Tibial nerve (tissue), 4 donors: ENCODE data around the gene VPS72. TPM values are rescaled to one million over a fixed set of nuclear protein-coding genes. Genes with fewer than 3 reads are reported as not detected.

Source experiments
- DNase-seq, 2 donors: peaks; one replicate each; pipeline ENCODE4 v3.0.0-alpha.2; 2019; ENCODE audit warnings: low spot score in 2 of 2
- H3K27ac ChIP-seq, 4 donors: fragments of 200-600 bp; sonication (generic) in 3 of 4; one replicate each; pipeline ENCODE4 v1.5.1; 2017 to 2019; ENCODE audit warnings: mild to moderate bottlenecking in 1 of 4
- H3K27me3 ChIP-seq, 2 donors: fragments of 200-600 bp; sonication (generic) in 1 of 2; one replicate each; pipeline versions ENCODE4 v1.5.1 to v1.6.0; 2017 to 2019
- H3K36me3 ChIP-seq, 3 donors: fragments of 200-600 bp; sonication (generic); one replicate each; pipeline ENCODE4 v1.5.1; 2018 to 2019
- H3K4me1 ChIP-seq, 4 donors: fragments of 200-600 bp; sonication (generic) in 3 of 4; one replicate each; pipeline ENCODE4 v1.5.1; 2017 to 2019
- H3K4me3 ChIP-seq, 4 donors: fragments of 200-600 bp; sonication (generic) in 3 of 4; one replicate each; pipeline ENCODE4 v1.5.1; 2017 to 2019; ENCODE audit warnings: mild to moderate bottlenecking in 1 of 4, moderate library complexity in 1 of 4
- H3K9me3 ChIP-seq, 4 donors: fragments of 200-600 bp; sonication (generic) in 3 of 4; one replicate each; pipeline ENCODE4 v1.5.1; 2017 to 2019
- EP300 ChIP-seq, 2 donors: sonication (generic); formaldehyde crosslinking; IDR thresholded peaks; one replicate each; pipeline ENCODE4 v1.6.1; 2017; ENCODE audit warnings: antibody characterized with exemption in 2 of 2, mild to moderate bottlenecking in 1 of 2
- POLR2A ChIP-seq, 2 donors: fragments of 450-650 bp; IDR thresholded peaks; one replicate each; pipeline ENCODE4 v1.6.1; 2017; ENCODE audit warnings: antibody characterized with exemption in 2 of 2, mild to moderate bottlenecking in 2 of 2, moderate library complexity in 2 of 2
- whole genome bisulfite sequencing, 2 donors: methylation state at CpG; one replicate each; pipeline ENCODE4 v1.1.5; 2018; 5-methylcytosine and 5-hydroxymethylcytosine counted together
- total RNA-seq, 4 donors: library from RNA; depleted of rRNA; stranded (reverse); fragments of >200 nt; gene quantifications; one replicate each; pipeline ENCODE4 v1.1.0, GENCODE V29; 2016
- TF ChIP-seq, protein P1 (sequence below), 5 experiments: fragments of 200-600 bp in 3 of 5; fragments of 450-650 bp in 2 of 5; sonication (generic) in 3 of 5; IDR thresholded peaks; one replicate each; pipeline ENCODE4 v1.5.1; 2016 to 2019; ENCODE audit warnings: antibody characterized with exemption in 5 of 5, mild to moderate bottlenecking in 3 of 5, moderate library complexity in 2 of 5

VPS72 gene, protein sequence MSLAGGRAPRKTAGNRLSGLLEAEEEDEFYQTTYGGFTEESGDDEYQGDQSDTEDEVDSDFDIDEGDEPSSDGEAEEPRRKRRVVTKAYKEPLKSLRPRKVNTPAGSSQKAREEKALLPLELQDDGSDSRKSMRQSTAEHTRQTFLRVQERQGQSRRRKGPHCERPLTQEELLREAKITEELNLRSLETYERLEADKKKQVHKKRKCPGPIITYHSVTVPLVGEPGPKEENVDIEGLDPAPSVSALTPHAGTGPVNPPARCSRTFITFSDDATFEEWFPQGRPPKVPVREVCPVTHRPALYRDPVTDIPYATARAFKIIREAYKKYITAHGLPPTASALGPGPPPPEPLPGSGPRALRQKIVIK
- total RNA-seq = 10 to 100 TPM; 24.5 to 35.5 (median 31.0) TPM

DNA sequence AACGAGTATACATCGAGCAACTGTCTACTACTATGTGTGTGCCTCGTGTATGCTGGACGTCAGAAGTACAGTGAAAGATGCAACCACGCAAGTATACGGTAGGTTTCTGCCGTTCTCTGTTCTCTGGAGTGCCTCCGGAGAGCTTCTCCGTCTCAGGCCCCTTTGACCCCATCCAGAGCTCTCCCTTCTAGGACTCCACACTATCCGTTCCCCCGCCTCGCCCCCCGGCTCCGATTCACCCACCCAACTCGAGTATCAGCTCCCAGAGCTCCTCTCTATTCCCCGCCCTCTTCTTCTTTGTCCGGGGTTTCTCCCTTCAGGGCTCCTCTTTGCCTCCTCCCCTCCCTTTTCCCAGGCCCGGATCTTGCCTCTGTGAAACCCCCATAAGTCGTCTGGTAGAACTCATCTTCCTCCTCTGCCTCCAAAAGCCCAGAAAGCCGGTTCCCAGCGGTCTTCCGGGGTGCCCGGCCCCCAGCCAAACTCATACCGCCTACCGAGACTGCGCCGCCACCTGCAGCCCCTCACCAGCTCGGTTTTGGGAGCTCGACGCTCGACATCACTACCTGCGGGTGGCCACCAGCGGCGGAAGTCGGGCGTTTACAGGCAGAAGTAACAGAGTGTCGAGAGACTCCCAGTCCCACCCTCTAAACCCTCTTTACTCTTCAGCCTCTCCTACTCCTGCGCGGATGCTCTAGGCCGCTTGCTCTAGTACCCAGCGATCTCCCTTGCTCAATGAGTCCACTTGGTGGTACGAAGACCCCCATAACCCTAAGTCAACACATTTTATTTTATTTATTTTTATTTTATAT is at the start of gene VPS72:
Gene VPS72 (minus strand): TSS at position 561 of the 809 bp plus-strand sequence. CDS start 76 bp downstream, at position 485.
- Histone ChIP-seq H3K9me3 (no peaks in the 10 kb centered on the region), H3K4me3 (peak within 1 kb of the TSS; percentile 73 to 96 (median 90)), H3K4me1 (peaks cover 4 to 36% (median 22%) of the 10 kb centered on the region in 4 donors), H3K36me3 (peaks cover 0 to 11% (median 7%) of the 10 kb centered on the region in 3 donors), H3K27me3 (no peaks in the 10 kb centered on the region), H3K27ac (peak within 1 kb of the TSS; percentile 75 to 93 (median 90))
- 1% methylated on average over 41 to 42 of the region's 42 CpGs for WGBS, 2 donors
- TF ChIP-seq, protein P1, sequence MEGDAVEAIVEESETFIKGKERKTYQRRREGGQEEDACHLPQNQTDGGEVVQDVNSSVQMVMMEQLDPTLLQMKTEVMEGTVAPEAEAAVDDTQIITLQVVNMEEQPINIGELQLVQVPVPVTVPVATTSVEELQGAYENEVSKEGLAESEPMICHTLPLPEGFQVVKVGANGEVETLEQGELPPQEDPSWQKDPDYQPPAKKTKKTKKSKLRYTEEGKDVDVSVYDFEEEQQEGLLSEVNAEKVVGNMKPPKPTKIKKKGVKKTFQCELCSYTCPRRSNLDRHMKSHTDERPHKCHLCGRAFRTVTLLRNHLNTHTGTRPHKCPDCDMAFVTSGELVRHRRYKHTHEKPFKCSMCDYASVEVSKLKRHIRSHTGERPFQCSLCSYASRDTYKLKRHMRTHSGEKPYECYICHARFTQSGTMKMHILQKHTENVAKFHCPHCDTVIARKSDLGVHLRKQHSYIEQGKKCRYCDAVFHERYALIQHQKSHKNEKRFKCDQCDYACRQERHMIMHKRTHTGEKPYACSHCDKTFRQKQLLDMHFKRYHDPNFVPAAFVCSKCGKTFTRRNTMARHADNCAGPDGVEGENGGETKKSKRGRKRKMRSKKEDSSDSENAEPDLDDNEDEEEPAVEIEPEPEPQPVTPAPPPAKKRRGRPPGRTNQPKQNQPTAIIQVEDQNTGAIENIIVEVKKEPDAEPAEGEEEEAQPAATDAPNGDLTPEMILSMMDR (IDR thresholded peaks at IDR 0.05) = peak in 2 of 5 experiments; percentile 58 to 71
- peak in 1 of 2 donors; percentile 55 for TF ChIP-seq POLR2A (IDR thresholded peaks at IDR 0.05)
- peak in 1 of 2 donors; percentile 88 for TF ChIP-seq EP300 (IDR thresholded peaks at IDR 0.05)
- DNase-seq = peak; percentile 70 to 78

DNA sequence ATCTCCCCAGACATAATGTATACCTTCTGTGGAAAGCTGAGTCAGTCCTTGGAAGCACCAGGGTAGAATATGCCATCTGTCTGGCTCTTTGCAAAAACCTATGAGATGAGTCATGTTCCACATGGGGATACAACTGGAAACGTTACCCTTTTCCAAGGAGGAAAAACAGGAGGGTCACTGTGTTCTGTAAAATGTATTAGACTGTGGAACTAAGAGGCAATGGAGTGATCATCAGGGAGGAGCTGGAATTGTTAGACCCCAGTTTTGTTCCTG is 48.4 kb upstream of the VPS72 start:
- H3K9me3 ChIP-seq = no peaks in the 10 kb centered on the region
- H3K36me3 ChIP-seq = peaks cover 0 to 100% (median 56%) of the 10 kb centered on the region in 3 donors
- no peak overlapping the region for H3K4me3 ChIP-seq
- 31 to 42% methylated on average over 1 of the region's 1 CpG for WGBS, 2 donors
- no peaks in the 10 kb centered on the region for H3K27me3 ChIP-seq
- H3K4me1 ChIP-seq = no peaks in the 10 kb centered on the region
- no peak for DNase-seq
- no peak overlapping the region for H3K27ac ChIP-seq
- TF ChIP-seq, protein P1 (IDR thresholded peaks at IDR 0.05) = no peak
- no peak for TF ChIP-seq EP300 (IDR thresholded peaks at IDR 0.05)
- no peak for TF ChIP-seq POLR2A (IDR thresholded peaks at IDR 0.05)

DNA sequence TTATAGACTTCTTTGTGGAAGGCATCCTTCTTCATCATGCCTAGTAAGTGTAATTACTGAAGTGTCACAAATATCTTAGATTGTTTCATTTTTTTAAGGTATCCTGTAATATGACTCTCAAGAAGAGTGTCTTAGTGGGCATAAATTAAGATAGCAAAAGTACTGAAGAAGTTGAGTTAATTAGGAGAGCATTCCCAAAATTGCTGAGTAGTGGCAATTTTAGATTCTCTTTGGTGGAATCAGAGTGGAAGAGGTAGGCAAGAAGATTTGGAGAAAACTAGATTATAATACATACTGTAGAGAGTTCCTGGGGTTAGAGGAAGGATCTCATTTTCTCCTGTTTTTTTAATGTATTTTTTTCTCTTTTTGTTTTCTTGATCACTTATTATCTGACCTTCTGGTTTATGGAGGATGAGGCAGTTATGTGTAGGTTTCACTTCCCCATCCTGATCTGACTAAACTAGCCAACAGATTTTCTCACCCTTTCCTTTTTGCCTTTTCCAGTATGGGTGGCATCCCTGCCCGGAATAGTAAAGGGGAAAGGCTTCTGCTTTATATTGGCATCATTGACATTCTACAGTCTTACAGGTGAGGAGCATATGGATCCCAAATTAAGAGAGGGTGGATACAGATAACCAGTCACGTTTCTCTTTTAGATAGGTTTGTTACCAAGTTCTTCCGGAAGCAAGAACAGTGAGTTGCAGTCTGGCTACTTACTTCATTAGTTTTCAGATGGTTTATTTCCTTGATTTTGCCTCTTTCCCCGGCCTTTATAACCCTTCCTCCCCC is 47.9 kb upstream of the VPS72 start:
- H3K36me3 ChIP-seq = peaks cover 0 to 100% (median 53%) of the 10 kb centered on the region in 3 donors
- 74 to 83% methylated on average over 4 of the region's 4 CpGs for WGBS, 2 donors
- TF ChIP-seq POLR2A (IDR thresholded peaks at IDR 0.05) (no peak), EP300 (IDR thresholded peaks at IDR 0.05) (no peak)
- TF ChIP-seq, protein P1 (IDR thresholded peaks at IDR 0.05) = no peak

DNA sequence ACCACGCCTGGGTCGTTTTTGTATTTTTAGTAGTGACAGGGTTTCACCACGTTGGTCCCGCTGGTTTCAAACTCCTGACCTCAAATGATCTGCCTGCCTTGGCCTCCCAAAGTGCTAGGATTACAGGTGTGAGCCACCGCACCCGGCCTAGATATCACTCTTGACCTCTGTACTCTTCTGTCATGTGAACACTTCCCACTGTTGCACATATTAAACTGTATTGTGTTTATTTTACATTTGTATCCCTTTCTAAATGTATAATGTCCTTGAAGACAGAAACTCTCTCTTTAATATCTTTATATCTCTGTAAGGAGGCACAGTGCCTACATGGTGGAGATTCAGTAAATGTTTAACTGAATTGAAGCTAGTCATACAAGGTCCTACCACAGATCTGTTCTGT is 45.2 kb upstream of the VPS72 start:
- no peak overlapping the region for H3K27ac ChIP-seq
- no peak overlapping the region for H3K4me3 ChIP-seq
- no peaks in the 10 kb centered on the region for H3K27me3 ChIP-seq
- WGBS, 2 donors = 90 to 91% methylated on average over 6 of the region's 6 CpGs
- TF ChIP-seq POLR2A (IDR thresholded peaks at IDR 0.05) (no peak), EP300 (IDR thresholded peaks at IDR 0.05) (no peak)
- TF ChIP-seq, protein P1 (IDR thresholded peaks at IDR 0.05) = no peak
- no peaks in the 10 kb centered on the region for H3K9me3 ChIP-seq
- DNase-seq = no peak
- peaks cover 2 to 100% (median 61%) of the 10 kb centered on the region in 3 donors for H3K36me3 ChIP-seq
- no peaks in the 10 kb centered on the region for H3K4me1 ChIP-seq

More for the DNA sequence above, 47.9 kb upstream of the VPS72 start:
- Histone ChIP-seq H3K4me3 (no peak overlapping the region), H3K27me3 (no peaks in the 10 kb centered on the region), H3K27ac (no peak overlapping the region), H3K9me3 (no peaks in the 10 kb centered on the region), H3K4me1 (no peaks in the 10 kb centered on the region)
- no peak for DNase-seq
